HG02884 (cell line): ENCODE measurements around the gene LHX8.
"Not testable (repeated sequence)": the region's sequence is repeated elsewhere in the genome, so short reads cannot be mapped to it uniquely, and the experiment has no call there.

Experiments used
- ATAC-seq: cut with Tn5 transposase; IDR thresholded peaks from one replicate; pipeline ENCODE4 v1.9.1; 2021; ENCODE audit warnings: mild to moderate bottlenecking, moderate library complexity; ENCODE audit not compliant: unreplicated experiment

LHX8 gene

DNA sequence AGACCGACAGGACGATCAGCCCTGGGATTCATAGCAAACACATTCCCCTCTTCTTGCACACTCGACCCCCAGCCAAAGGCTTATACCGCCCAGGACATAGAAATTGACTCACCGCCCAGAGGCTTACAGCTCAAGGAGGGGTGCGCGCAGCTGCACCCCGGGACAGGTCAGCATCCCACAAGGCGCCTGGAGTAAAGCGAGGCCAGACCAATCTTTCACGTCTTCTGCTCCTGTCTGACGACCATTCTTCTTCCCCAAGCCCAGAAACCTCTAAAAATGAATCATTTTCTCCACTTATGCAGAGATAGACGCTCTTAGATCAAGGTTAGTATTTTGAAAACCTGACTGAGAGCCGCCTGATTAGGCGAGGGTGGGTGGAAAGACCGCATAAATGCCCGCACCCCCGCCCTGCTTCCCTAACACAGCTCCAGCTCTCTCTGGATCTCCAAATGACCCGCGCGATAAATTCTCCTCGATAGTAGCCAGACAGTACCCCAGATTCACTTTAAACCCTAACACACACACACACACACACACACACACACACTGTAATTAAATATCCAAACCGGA, 1.9 kb upstream of the LHX8 start:
- no peak for ATAC-seq

DNA sequence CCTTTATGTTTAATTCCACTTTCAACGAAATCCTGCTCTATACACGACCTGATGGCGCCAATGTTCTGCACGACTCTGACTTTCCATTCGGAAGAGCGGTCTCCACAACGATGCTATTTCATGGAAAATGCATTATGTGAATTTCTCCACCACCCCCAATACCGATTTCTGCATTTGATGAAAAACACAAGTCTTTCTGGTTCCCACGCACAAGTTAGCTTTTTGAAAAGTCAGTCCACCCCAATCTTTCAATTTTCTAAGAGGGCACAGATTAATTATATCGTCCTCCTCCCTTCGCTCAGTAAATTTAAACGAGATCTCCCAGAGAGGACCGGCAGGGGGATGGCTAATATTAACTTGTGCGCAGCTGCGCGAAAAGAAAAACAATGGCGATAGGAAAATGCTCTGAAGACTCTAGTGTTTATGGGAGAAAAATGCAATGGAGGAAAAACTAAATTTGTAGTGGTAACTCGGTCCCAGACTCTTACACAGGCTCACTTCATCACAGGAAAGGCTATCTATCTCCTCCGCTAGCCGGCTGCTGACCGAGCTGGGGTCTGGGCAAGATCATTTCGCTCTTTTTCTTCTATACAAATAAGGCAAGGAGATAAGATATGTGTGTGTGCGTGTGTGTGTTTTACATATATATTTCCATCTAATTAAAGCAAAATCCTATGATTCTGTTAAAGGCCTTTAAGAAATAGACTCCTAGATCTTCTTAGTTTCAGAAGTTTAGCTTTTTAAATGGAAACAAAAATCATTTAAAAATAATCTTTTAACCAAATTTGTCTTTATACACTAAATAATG, 1.2 kb upstream of the LHX8 start:
- ATAC-seq = no peak

DNA sequence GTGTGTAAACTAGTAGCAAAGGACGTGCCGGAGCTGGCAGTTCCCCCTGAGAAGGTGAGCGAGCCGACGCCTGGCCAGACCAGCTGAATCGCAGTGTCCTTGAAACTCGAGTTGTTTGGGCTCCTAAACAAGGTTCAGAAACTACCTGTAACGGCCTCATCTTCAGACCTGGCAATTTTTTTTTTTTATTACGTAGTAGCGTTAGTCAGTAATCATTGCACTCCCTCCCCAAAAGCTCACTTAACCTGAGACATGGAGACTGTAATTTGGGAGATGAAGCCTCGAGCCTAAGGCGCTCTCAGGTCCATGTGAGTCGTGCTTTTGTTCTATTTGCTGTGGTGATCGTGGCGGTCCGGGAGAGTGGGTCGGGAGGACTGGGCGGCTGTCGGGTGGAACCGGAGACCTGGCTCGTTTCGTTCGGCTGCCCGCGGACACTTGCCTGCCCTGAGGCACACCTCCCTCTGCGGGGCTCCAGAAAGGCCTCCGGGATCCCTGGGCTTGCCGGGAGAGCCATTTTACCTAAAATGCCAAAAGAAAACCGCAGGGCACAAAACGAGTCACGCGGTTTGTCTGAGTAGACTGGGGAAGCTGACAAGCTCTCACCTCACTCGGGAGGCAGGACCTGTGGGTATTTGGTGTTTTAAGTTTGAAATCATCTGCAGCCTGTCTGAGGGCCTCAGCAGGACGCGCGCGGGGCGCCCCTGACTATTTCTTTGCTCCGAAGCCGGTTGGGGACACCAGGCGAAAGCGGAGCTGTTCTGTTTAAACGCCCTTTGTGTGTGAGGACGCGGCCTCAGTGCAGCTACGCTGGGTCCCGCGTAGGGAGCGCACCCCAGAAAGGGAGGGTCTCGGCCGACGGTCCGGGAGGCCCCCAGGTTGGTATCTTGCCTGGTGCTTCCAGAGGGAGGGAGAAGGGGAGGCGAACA, 722 bp downstream of the LHX8 start:
- no peak for ATAC-seq

DNA sequence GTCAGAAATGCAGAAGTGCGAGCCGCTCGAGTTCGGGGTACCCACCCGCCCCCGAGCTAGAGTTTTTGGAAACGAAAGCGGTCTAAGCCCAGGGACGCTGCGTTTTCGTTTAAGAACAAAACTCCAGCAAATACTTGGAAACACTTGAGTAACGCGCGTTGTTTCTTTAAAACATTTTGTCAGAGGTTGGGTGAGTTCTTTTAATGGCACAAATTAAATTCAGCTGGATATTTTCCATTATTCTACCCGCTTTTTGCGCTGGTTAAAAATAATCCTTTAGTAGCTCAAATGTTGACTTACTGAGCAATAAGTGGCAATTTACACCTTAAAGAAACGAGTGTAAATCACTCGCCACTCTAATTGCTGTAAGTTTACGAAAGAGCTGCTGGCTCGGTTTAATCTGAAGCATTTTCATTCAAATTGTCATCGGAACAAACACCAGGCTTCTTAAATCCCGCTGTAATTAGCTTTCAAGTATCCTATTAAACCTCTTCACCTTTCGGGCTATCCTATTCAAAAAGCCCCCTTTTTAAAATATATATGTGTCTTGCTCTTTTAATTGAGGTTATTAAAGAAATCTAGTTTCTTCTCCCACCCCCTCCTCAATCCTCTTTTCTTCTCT, 1.5 kb downstream of the LHX8 start:
- no peak for ATAC-seq

DNA sequence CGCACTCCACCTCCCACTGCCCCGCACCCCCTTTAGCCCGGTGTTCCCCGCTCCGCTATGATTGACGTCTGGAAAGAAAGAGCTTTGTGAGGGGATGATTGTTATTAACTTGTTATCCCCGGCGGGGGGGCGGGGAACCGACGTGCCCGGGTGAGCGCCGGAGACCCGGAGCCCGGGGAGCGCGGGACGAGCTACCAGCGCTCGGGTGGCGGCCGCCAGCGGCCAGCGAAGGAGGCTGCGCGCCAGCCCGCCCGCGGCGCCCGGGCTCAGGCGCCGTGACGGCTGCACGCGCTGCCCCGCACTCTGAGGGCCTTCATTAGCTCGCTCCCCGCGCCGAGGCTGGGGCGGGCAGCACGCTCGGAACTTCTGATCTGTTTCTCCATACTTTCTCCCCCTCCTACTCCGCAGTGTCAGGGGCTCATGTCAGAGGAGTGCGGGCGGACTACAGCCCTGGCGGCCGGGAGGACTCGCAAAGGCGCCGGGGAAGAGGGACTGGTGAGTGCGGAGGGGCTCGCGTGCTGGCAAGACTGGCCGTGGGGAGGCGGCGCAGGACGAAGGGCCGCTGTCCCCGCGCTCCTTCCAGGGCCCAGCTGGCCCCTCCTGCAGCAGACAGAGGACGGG, 2.1 kb downstream of the LHX8 start:
- no peak for ATAC-seq

DNA sequence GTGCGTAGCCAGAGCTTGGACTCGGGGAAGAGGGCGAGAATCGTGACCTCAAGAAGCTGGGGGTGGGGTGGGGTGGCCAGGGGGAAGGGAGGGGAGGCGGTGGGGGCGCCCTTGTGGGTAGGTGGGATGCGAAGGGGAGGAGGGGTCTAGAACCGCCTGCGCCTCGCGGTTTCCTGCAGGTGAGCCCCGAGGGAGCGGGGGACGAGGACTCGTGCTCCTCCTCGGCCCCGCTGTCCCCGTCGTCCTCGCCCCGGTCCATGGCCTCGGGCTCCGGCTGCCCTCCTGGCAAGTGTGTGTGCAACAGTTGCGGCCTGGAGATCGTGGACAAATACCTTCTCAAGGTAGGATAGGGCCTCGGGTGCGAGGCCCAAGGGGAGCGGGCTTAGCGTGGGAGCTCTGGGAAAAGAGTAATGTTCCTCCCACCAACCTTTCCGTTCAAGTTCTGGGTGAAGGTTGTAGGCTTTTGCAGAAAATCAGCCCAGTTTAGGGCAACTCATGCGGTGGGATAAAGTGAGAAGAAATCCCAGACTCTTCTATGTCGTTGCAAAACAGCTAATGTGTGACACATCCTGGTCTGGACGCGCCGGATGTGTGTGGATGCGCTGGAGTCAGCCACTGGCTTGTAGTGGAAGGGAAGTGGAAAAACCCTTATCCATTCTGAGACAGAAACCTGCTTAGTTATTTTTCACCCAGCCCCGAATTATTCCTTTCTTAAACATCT, 2.9 kb downstream of the LHX8 start:
- ATAC-seq = no peak

DNA sequence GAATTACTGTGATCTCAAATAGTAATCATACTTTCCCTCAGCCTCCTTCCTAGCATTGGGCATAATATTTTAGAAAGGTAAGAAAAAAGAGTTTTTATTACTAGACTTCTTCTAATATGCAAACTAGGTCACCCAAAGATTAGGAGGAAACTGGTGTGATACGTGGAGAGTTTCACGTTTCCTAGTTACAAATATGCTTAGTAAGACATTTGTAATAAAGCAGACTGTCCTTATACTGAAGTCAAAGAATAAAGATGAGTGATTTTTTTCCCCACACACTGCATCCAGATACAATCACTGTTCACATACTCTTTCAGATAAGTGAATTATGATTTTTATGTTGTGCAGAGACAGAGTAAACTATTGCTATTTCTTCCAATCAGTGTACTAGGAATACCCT, 17.9 kb downstream of the LHX8 start:
- ATAC-seq = no peak

DNA sequence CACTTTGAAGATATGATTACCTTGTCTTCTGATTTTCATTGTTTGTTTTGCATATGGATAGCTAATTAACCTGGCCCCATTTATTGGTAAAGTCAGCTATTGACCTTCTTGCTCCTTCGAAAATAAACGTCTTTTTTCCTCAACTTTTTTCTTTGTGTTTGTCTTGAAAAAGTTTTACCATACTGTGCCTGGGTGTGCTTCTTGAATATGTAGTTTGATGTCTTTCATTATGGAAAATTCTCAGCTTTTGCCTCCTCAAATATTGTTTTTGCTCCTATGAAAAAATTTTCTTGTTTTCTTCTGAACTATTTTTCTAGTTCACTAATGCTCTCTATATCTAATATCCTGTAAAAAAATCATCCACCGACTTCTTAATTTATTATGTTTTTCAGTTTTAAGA, 25.0 kb downstream of the LHX8 start:
- ATAC-seq = no peak

DNA sequence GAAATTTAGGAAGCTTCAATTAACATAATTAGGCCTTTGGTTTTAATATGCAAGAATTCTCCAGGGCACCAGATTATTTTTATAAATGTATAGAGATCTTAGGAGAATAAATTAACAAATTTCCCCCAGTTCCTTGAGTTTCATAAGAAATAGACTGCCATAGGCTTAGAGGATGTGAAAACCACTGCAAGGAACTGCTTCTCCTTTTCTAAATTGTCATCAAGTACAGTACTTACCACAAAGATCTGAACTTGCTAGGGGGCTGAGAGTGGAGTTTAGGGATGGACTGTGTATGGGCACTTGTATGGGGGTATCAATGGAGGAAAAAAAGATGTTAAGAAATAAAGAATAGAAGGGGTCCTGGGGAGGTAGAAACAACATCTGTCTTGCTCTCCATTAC, 31.1 kb downstream of the LHX8 start:
- ATAC-seq = no peak

DNA sequence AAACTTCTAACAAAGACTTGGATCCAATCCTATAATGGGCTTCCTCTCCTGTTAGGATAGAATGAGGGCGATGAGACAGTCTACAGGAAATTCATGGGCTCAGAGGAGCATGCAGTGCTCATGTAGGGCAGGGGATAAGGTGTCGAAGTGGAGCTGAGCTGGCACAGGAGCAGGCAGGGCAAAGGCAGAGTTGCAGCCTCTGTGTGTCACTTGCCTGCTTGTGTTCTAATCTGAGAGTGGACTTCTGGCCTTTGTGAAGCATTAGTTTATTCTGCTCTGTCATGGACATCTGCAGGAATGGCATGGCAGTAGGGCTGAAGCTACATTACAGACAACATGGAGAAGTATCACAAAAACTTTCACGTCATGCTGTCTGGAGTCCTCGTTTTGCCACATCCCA, 32.6 kb downstream of the LHX8 start:
- ATAC-seq = no peak

DNA sequence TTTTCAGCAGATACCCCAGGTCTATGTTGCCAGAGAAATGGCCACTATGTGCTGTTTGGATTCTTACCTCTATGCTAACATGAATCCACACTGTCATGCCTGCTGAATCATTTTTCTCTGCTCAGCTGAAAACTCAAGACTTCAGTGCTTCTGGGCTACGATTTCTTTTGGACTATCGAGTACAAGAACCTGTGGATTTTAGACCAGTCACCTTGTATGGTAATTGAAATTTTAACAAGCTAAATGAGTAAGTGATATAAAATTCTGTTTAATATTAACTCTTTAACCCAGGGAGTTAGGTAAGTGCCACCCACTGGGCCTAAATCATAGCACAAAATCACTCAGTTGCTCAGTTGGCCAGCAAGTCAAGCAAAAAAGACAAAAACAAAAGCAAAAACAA, 35.8 kb downstream of the LHX8 start:
- no peak for ATAC-seq

DNA sequence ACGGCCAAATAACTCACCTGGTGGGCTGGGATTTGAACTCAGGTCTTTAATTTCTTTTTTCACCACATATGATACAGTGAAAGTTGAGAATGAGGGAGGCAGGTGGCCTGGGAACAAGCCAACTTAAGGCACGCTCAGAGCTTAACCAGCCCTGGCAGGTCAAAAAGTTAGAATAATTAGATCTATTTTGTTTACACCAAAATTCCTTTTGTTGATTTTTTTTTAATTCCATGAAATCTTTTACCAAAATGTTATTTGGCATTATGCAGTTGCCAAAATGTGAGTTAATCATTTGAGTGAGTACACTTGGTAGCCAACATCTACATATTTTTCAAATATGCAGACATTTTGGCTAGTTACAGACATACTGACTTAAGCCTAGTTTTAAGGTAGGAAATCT, 36.8 kb downstream of the LHX8 start:
- ATAC-seq = no peak

DNA sequence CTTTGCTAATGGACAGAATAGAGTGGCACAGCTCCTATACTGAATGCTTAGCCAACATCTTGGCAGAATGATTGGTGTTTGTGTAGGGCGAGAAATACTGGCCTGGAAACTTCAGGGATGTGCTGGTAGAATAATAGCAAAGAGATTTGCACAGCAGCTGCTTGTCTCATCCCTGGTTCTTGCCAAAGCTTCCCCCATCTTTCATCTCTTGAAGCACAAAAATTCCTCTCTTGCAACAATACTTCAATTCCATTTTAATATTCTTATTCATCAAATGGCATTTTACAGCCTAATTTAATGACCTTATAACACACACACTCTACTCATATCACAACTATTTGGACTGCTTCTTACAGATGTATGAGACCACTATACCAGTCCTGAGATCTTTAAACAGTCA, 37.7 kb downstream of the LHX8 start:
- no peak for ATAC-seq

DNA sequence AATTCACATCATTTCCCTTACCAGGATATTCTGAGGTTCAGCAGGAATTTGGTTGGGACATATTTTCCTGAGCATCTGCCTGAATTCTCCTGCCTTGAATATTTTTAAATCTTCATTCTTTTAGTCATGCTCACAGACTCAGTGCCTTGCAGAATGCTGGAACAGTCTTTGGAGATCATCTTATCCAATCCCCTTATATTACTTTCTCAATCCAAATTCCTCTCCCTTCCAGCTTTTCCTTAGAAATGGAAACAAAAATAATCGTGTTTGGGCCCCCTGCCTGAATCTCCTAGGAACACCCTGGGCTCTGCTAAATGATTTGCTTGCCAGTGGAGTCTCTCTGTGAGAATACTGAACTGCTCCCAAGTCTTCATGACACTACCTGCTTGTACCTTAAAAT, 38.4 kb downstream of the LHX8 start:
- no peak for ATAC-seq

DNA sequence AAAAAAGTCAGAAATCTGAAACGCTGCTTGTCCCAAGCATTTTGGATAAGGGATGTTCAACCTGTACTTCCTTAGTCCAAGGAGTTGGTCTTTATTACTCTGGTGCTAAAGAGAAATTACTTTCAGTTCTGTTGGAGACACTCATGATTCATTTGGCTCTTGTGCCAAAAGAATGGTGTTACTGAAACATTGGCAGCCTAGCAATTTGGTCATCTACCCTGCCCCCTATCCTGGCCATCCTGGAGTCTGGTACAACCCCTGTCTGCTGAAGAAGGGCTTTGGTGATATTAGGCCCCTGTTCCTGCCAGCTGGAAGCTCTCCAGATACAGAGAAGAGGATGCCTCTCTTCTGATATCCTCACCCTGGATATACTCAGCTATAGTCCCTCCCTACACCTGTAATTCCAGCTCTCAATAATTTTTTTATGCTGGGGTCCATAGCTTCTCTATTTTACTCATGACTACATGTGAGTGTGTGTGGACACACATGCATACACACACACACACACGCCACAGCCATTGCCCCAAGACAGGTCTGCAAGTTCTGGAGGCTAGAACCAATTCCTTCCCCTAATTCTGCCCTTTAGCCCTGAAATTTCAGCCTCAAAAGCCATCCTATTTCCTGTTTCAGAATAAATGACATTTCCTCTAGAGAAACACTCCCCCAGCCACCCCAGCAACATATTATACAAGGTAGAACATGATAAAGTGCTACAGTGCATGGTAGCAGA, 40.0 kb downstream of the LHX8 start:
- no peak for ATAC-seq

DNA sequence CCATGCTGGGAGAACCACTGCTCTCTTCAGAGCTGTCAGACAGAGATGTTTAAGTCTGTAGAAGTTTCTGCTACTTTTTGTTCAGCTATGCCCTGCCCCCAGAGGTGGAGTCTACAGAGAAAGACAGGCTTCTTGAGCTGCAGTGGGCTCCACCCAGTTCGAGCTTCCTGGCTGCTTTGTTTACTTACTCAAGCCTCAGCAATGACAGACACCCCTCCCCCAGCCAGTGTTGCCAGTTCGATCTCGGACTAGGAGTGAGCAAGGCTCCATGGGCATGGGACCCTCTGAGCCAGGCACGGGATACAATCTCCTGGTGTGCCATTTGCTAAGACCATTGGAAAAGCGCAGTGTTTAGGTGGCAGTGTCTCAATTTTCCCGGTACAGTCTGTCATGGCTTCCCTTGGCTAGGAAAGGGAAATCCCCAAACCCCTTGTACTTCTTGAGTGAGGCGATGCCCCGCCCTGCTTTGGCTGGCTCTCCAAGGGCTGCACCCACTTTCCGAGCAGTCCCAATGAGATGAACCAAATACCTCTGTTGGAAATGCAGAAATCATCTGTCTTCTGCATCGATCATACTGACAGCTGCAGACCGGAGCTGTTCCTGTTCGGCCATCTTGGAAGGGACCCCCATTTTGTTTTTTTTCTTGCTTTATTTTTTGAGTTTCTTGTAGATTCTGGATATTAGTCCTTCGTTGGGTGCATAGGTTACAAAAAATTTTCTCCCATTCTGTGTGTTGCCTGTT, 47.2 kb downstream of the LHX8 start:
- ATAC-seq = not testable (repeated sequence)

DNA sequence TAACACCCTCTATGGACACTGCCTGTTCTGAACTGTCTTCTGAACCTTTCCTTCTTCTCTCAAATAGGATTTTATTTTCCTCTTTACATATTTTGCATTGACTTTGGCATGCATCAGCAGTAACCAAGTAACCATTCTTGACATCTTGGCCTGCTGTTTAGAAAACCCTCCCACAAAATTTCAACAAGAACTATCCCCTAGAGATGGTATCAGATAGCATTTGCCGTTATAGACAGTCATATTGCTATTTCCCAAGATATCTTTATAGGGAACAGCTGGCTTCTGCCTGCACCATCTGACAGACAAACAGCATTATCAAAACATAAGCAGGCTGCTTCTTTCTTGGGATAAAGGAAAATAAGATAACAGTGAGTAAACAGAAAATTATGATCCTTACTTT, 54.7 kb downstream of the LHX8 start:
- ATAC-seq = no peak

DNA sequence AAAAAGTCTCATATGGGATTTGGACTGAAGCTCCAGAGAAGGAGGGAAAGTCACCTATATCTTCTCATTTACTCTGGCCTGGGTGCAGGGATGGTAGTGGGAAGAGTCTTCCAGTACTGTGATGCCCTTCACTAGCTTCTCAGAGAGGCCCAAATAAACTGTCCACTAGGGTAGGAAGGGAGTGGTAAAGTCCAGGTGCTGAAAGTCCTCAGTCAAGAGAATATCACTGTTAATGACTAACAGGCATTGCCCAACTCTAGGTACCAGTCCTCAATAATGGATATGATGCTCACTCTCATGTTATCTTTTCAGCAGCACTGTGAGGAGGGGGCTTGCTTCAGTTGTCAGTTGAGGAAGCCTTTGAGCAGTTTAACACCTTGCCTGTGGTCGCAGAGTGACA, 64.0 kb downstream of the LHX8 start:
- ATAC-seq = no peak

DNA sequence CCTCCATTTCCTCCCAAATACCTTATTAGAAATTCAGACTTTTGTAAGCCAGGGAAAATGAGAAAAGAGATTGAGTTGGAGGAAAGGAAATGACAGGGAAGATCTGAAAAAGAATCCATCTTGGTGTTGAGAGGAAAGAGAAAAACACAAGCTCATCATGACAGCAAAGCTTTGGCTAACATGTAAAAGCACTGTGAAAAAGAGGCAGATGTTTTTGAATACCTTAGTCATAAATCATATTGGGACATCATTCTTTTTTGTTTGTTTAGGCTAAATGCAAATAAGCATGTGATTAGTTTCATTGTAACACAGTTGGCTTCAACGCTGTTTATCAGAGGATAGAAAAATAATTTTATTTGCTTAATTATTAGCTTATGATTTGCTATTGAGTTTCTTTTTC, 64.6 kb downstream of the LHX8 start:
- no peak for ATAC-seq
